WTC11 (cell line): ENCODE data around the gene MOV10L1.

Source experiments
- CTCF ChIP-seq: fragments of 200-600 bp; IDR thresholded peaks from 2 replicates; pipeline ENCODE4 v1.8.0; 2022; ENCODE audit warnings: antibody characterized with exemption
- FOXJ3 ChIP-seq: sonication (generic); formaldehyde crosslinking; IDR thresholded peaks from 2 replicates; pipeline ENCODE4 v1.9.0; 2021; ENCODE audit warnings: missing genetic modification reagents, mild to moderate bottlenecking, borderline replicate concordance
- JUN ChIP-seq: sonication (generic); formaldehyde crosslinking; IDR thresholded peaks from 2 replicates; pipeline ENCODE4 v1.8.0; 2023; ENCODE audit warnings: mild to moderate bottlenecking, missing genetic modification reagents
- KAT7 ChIP-seq: sonication (generic); formaldehyde crosslinking; IDR thresholded peaks from 2 replicates; pipeline ENCODE4 v1.8.1; 2023; ENCODE audit warnings: missing genetic modification reagents, mild to moderate bottlenecking, borderline replicate concordance

- TF ChIP-seq KAT7: no peak
- TF ChIP-seq FOXJ3: no peak
- TF ChIP-seq CTCF: no peak
- TF ChIP-seq JUN (CRISPR knock-in tag): no peak
These were observed 28.9 kb downstream of the MOV10L1 start for GRCh38 chr22:50118557-50119168.
